Smooth muscle cell (in vitro differentiated cells): Measurements from ENCODE around the gene CDH20. TPM values are rescaled to one million over a fixed set of nuclear protein-coding genes. Genes with fewer than 3 reads are reported as not detected.
"Not testable (repeated sequence)": the region's sequence is repeated elsewhere in the genome, so short reads cannot be mapped to it uniquely, and the experiment has no call there.

Experiments
- DNase-seq: peaks from one replicate; lab custom pipeline; 2025; ENCODE audit not compliant: unreplicated experiment; lab: John Stamatoyannopoulos, UW
- H2AFZ ChIP-seq: fragments of 200-600 bp; sonication (generic); 2 replicates; pipeline ENCODE4 v1.6.0; 2016; ENCODE audit warnings: antibody characterized with exemption, low read depth, mild to moderate bottlenecking
- H3F3A ChIP-seq: fragments of 200-600 bp; sonication (generic); 2 replicates; pipeline ENCODE4 v1.6.0; 2017; ENCODE audit warnings: antibody characterized with exemption, low read depth
- H3K27ac ChIP-seq: fragments of 200-600 bp; sonication (generic); 2 replicates; pipeline ENCODE4 v1.5.1; 2016; ENCODE audit warnings: low read depth, mild to moderate bottlenecking
- H3K27me3 ChIP-seq: fragments of 200-600 bp; sonication (generic); 2 replicates; pipeline ENCODE4 v1.6.1; 2016; ENCODE audit warnings: low read depth, mild to moderate bottlenecking
- H3K36me3 ChIP-seq: fragments of 200-600 bp; sonication (generic); 2 replicates; pipeline ENCODE4 v1.5.1; 2016; ENCODE audit warnings: low read depth
- H3K4me1 ChIP-seq: fragments of 200-600 bp; sonication (generic); 2 replicates; pipeline ENCODE4 v1.5.1; 2016; ENCODE audit warnings: low read depth
- H3K4me2 ChIP-seq: fragments of 200-600 bp; sonication (generic); 2 replicates; pipeline ENCODE4 v1.6.0; 2016; ENCODE audit warnings: mild to moderate bottlenecking
- H3K4me3 ChIP-seq: fragments of 200-600 bp; sonication (generic); 2 replicates; pipeline ENCODE4 v1.5.1; 2016; ENCODE audit warnings: mild to moderate bottlenecking
- H3K79me2 ChIP-seq: fragments of 200-600 bp; sonication (generic); 2 replicates; pipeline ENCODE4 v1.6.0; 2016; ENCODE audit warnings: low read depth, mild to moderate bottlenecking
- H3K9ac ChIP-seq: fragments of 200-600 bp; sonication (generic); 2 replicates; pipeline ENCODE4 v1.6.0; 2016; ENCODE audit warnings: low read depth
- H3K9me3 ChIP-seq: fragments of 200-600 bp; sonication (generic); replicated peaks from 2 replicates; pipeline ENCODE4 v1.5.1; 2016; ENCODE audit warnings: low read depth
- H4K20me1 ChIP-seq: fragments of 200-600 bp; sonication (generic); 2 replicates; pipeline ENCODE4 v1.6.0; 2016; ENCODE audit warnings: low read depth
- CTCF ChIP-seq: fragments of 200-600 bp; sonication (generic); IDR thresholded peaks from 2 replicates; pipeline ENCODE4 v1.5.1; 2017; ENCODE audit warnings: borderline replicate concordance, mild to moderate bottlenecking, antibody characterized with exemption; ENCODE audit not compliant: insufficient read depth, poor library complexity, severe bottlenecking
- WGBS: methylation state at CpG from one replicate; pipeline ENCODE4 v1.1.7; 2016; ENCODE audit warnings: low lambda C conversion rate; 5-methylcytosine and 5-hydroxymethylcytosine counted together
- polyA plus RNA-seq: library from polyadenylated mRNA; unstranded; fragments of >200 nt; fragmentation: Nextera tagmentation; extraction: Ambion mirVana; gene quantifications from 2 replicates; pipeline ENCODE4 v1.2.1, GENCODE V29; 2016
- total RNA-seq: library from RNA; depleted of rRNA; stranded (reverse); fragments of >200 nt; gene quantifications from 2 replicates; pipeline ENCODE4 v1.2.3, GENCODE V29; 2014

The CDH20 gene
- total and polyA plus RNA-seq, 2 experiments from 2014 or later = 0.10 TPM; not detected in 1

DNA sequence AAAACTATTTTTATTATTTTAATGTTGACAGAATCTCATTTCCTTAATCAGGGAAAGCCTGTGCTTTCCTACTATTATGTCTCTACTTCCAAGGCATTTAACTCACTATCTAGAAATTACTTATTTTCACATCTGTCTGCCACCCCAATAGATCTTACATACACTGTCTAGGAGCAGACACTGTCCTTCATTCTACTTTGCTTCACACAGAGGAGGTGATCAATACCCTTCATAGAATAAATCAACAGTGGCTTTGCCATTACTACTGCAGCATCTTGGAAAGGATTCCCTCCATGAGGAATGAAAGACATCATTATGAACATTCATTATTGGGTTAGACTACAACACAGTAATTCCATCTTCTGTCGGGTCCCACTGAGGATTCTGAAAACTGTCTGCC is 31.7 kb downstream of the CDH20 start:
- no peaks in the 10 kb centered on the region for H3K27me3 ChIP-seq
- no peak overlapping the region for H3K4me2 ChIP-seq
- no peak for TF ChIP-seq CTCF
- H3K36me3 ChIP-seq = no peaks in the 10 kb centered on the region
- no peaks in the 10 kb centered on the region for H3F3A ChIP-seq
- no peaks in the 10 kb centered on the region for H3K79me2 ChIP-seq
- H3K27ac ChIP-seq = no peak overlapping the region
- no peaks in the 10 kb centered on the region for H4K20me1 ChIP-seq
- no peak for DNase-seq
- no peak overlapping the region for H3K9ac ChIP-seq
- no peak overlapping the region for H3K4me3 ChIP-seq
- no peaks in the 10 kb centered on the region for H3K9me3 ChIP-seq
- 94% methylated on average over 1 of the region's 1 CpG for WGBS
- no peaks in the 10 kb centered on the region for H3K4me1 ChIP-seq
- H2AFZ ChIP-seq = no peak overlapping the region

- H3K79me2 ChIP-seq = no peaks in the 10 kb centered on the region
- H3K9me3 ChIP-seq = no peaks in the 10 kb centered on the region
- no peak overlapping the region for H3K27ac ChIP-seq
- DNase-seq = no peak
- WGBS = 92% methylated on average over 2 of the region's 2 CpGs
- H2AFZ ChIP-seq = no peak overlapping the region
- H3K27me3 ChIP-seq = no peaks in the 10 kb centered on the region
- H3K4me3 ChIP-seq = no peak overlapping the region
- no peak for TF ChIP-seq CTCF
- no peaks in the 10 kb centered on the region for H3K36me3 ChIP-seq
- no peaks in the 10 kb centered on the region for H4K20me1 ChIP-seq
- no peaks in the 10 kb centered on the region for H3F3A ChIP-seq
- no peak overlapping the region for H3K4me2 ChIP-seq
- H3K9ac ChIP-seq = no peak overlapping the region
- H3K4me1 ChIP-seq = no peaks in the 10 kb centered on the region
These were observed 34.8 kb downstream of the CDH20 start for GRCh38 chr18:61368001-61368400.

GRCh38 chr18:61369671-61370070 is 36.4 kb downstream of the CDH20 start:
- H3F3A ChIP-seq, H3K9me3 ChIP-seq, H2AFZ ChIP-seq, H3K79me2 ChIP-seq, H3K4me2 ChIP-seq, H3K4me3 ChIP-seq, H4K20me1 ChIP-seq, H3K4me1 ChIP-seq, H3K27ac ChIP-seq, H3K27me3 ChIP-seq, H3K9ac ChIP-seq, H3K36me3 ChIP-seq, DNase-seq: not testable (repeated sequence)
- WGBS = 75% methylated on average over 4 of the region's 4 CpGs

GRCh38 chr18:61371111-61371510 is 37.9 kb downstream of the CDH20 start:
- H3K9me3 ChIP-seq = no peaks in the 10 kb centered on the region
- no peaks in the 10 kb centered on the region for H4K20me1 ChIP-seq
- 85% methylated on average over 2 of the region's 2 CpGs for WGBS
- no peak for TF ChIP-seq CTCF
- H2AFZ ChIP-seq = no peak overlapping the region
- no peak overlapping the region for H3K4me2 ChIP-seq
- DNase-seq = no peak
- H3K27me3 ChIP-seq = no peaks in the 10 kb centered on the region
- H3K27ac ChIP-seq = no peak overlapping the region
- no peaks in the 10 kb centered on the region for H3K79me2 ChIP-seq
- no peaks in the 10 kb centered on the region for H3K4me1 ChIP-seq
- H3K36me3 ChIP-seq = no peaks in the 10 kb centered on the region
- no peak overlapping the region for H3K4me3 ChIP-seq
- H3F3A ChIP-seq = no peaks in the 10 kb centered on the region
- no peak overlapping the region for H3K9ac ChIP-seq
